Measurements from ENCODE around the gene SLC35A4. TPM values are rescaled to one million over a fixed set of nuclear protein-coding genes. Genes with fewer than 3 reads are reported as not detected.

Gene SLC35A4
- total RNA-seq, 1 donor from 2014 or later = 60.5 TPM

GRCh38 chr5:140603734-140604133 lies 39.1 kb downstream of the SLC35A4 start:
- H3K27me3 ChIP-seq (ENCODE audit: control insufficient read depth, insufficient read depth, low read length) = no peaks in the 10 kb centered on the region
- no peak overlapping the region for H3K4me3 ChIP-seq (ENCODE audit: low read depth, low read length)
- no peaks in the 10 kb centered on the region for H3K36me3 ChIP-seq (ENCODE audit: control insufficient read depth, insufficient read depth, low read length)
- no peak for DNase-seq (ENCODE audit: low read depth)
- TF ChIP-seq CTCF (IDR thresholded peaks at IDR 0.05; ENCODE audit: insufficient read depth, low read length, poor library complexity, severe bottlenecking) = no peak

- no peak for TF ChIP-seq CTCF (IDR thresholded peaks at IDR 0.05; ENCODE audit: insufficient read depth, low read length, poor library complexity, severe bottlenecking)
- H3K27me3 ChIP-seq (ENCODE audit: control insufficient read depth, insufficient read depth, low read length) = no peaks in the 10 kb centered on the region
- no peak overlapping the region for H3K4me3 ChIP-seq (ENCODE audit: low read depth, low read length)
- no peak for DNase-seq (ENCODE audit: low read depth)
- no peaks in the 10 kb centered on the region for H3K36me3 ChIP-seq (ENCODE audit: control insufficient read depth, insufficient read depth, low read length)
Observed at GRCh38 chr5:140605879-140606278, 41.3 kb downstream of the SLC35A4 start.

- DNase-seq (ENCODE audit: low read depth) = no peak
- Histone ChIP-seq H3K27me3 (ENCODE audit: control insufficient read depth, insufficient read depth, low read length) (no peaks in the 10 kb centered on the region), H3K4me3 (ENCODE audit: low read depth, low read length) (no peak overlapping the region), H3K36me3 (ENCODE audit: control insufficient read depth, insufficient read depth, low read length) (no peaks in the 10 kb centered on the region)
- no peak for TF ChIP-seq CTCF (IDR thresholded peaks at IDR 0.05; ENCODE audit: insufficient read depth, low read length, poor library complexity, severe bottlenecking)
Observed at GRCh38 chr5:140607031-140607430, 42.4 kb downstream of the SLC35A4 start.

- TF ChIP-seq CTCF (IDR thresholded peaks at IDR 0.05; ENCODE audit: insufficient read depth, low read length, poor library complexity, severe bottlenecking) = no peak
- Histone ChIP-seq H3K27me3 (ENCODE audit: control insufficient read depth, insufficient read depth, low read length) (no peaks in the 10 kb centered on the region), H3K36me3 (ENCODE audit: control insufficient read depth, insufficient read depth, low read length) (no peaks in the 10 kb centered on the region), H3K4me3 (ENCODE audit: low read depth, low read length) (no peak overlapping the region)
- no peak for DNase-seq (ENCODE audit: low read depth)
Observed at GRCh38 chr5:140608722-140609121, 44.1 kb downstream of the SLC35A4 start.

DNA sequence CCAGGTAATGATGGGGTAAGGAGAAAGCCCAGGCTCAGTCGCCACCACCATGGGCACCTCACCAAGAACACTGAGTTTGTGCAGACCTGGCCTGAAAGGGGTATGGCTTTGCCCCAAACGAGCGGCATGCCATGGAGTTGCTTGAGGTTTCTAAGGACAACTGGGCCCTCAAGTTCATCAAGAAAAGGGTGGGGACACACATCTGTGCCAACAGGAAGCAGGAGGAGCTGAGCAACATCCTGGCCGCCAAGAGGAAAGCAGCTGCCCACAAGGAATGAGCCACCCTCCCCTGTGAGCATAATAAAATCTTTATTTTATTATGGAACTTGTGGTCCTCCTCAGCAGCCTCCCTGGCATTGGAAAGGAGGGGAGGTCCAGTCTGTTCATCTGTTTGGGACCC lies 44.5 kb downstream of the SLC35A4 start:
- no peak for TF ChIP-seq CTCF (IDR thresholded peaks at IDR 0.05; ENCODE audit: insufficient read depth, low read length, poor library complexity, severe bottlenecking)
- no peak overlapping the region for H3K4me3 ChIP-seq (ENCODE audit: low read depth, low read length)
- no peaks in the 10 kb centered on the region for H3K27me3 ChIP-seq (ENCODE audit: control insufficient read depth, insufficient read depth, low read length)
- no peak for DNase-seq (ENCODE audit: low read depth)
- no peaks in the 10 kb centered on the region for H3K36me3 ChIP-seq (ENCODE audit: control insufficient read depth, insufficient read depth, low read length)

DNA sequence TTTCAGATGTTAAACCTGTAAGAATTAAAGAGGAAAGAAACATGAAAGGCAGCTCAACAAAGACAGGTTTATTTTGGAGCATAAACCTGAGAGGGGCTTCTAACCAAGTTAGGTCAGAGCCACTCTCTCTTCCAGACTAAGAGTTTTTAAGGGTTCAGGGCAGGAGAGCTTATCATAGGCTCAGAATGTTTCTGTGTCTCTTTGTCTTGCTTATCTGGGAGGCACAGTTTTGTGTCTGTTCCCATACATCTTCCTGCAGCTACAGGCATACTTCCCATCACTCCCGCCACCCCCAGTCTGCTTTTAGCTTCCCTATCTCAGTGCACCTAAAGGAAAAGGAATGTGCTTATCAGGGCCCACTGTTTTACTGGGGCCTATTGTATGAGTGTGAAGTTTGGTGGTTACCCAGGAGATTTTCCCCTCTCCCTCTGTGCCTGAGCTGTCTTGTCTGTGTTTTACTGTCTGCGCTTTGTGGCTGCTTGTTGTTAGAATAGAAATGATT lies 46.4 kb downstream of the SLC35A4 start:
- DNase-seq (ENCODE audit: low read depth) = no peak

More for the DNA sequence above, 46.4 kb downstream of the SLC35A4 start:
- Histone ChIP-seq H3K4me3 (ENCODE audit: low read depth, low read length) (no peak overlapping the region), H3K36me3 (ENCODE audit: control insufficient read depth, insufficient read depth, low read length) (no peaks in the 10 kb centered on the region), H3K27me3 (ENCODE audit: control insufficient read depth, insufficient read depth, low read length) (no peaks in the 10 kb centered on the region)
- no peak for TF ChIP-seq CTCF (IDR thresholded peaks at IDR 0.05; ENCODE audit: insufficient read depth, low read length, poor library complexity, severe bottlenecking)
